Stimulated activated CD8-positive, alpha-beta memory T cell treated with anti-CD3 and anti-CD28 coated beads, Interleukin-2, amount 100 ng/mL, for 1 hour (primary cell): ENCODE results near the gene SPRYD4.
A peak's percentile ranks its signal among the peaks of the same experiment; 100 is the strongest.
"Not testable (repeated sequence)": the region's sequence is repeated elsewhere in the genome, so short reads cannot be mapped to it uniquely, and the experiment has no call there.

Source experiments
- DNase-seq, 2 donors: peaks; one replicate each; pipeline ENCODE4 v3.0.0-alpha.2; 2020; ENCODE audit warnings: low read depth in 2 of 2

SPRYD4 gene

DNA sequence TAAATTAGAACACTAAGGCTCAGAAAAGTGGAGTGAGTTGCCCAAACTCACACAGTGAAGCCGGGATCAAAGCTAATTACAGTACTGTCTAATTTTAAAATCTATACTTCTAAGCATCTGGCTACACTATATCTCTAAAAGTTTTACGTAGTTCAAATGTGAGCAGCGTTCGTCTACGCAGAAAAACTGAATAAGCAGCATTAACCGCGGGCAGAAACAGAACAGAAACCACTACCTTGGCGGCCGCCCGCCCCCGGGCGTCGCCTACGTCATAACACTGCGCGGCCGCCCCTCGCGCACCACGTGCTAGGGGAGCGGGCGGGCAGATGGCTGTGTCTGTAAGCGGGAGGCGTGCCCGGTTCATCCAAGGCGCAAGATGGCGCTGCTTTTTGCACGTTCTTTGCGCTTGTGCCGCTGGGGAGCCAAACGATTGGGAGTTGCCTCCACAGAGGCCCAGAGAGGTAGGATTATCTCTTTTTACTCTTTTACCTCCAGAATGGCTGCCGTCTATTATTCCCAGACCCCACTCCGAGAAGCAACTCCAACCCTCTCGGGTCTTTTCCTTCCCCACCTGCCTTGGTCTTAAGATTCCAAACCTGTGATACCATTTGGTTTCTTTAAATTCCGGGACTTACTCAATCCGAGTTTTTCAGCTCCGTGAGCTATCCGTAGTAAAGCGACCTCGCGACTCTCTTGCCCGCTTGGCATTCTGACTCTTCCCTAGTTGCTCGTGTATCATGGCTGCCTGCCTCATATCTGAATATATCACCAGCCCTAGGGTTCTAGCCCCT lies at the start of gene SPRYD4:
SPRYD4 (plus strand) TSS at position 363 of the 791 bp plus-strand sequence; CDS start at position 377, 14 bp downstream.
- DNase-seq, result peak; percentile 86 to 88

DNA sequence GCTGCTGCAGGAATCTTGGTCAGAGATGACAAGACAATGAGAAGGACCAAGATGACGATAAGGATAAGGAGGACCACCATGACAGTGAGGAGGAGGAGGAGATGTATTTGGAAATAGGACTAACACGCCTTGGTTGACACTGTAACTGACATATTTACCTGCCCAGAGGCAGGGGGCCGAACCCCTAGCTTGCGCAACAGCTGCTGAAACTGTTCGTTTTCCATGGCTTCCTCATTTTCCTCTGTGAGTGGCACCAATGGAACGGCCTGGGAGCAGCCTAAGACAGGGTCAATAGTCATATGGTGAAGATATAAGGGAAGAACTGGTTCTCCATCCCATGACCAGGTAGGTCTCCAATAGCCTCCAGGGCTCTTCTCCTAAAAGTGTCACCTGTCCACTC lies 48.0 kb upstream of the SPRYD4 start:
- no peak for DNase-seq

DNA sequence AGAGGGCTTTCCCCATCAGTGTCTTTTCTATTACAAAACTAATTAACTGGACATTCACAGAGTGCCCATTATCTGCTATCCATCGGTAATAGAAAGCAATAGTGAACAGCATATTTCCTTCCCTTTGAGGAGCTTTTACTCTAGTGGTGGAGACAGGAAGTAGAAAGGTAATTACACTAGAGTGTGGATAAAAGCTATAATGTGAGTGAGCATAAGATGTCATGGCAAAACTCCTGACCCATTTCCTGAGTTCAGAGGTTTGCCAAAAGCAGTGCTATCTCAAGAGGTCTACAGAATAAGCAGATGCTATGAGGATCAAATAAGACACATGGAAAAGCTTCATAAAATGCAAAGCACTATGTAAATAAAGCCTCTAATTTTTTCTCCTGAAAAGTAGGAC lies 43.2 kb upstream of the SPRYD4 start:
- DNase-seq, result no peak

DNA sequence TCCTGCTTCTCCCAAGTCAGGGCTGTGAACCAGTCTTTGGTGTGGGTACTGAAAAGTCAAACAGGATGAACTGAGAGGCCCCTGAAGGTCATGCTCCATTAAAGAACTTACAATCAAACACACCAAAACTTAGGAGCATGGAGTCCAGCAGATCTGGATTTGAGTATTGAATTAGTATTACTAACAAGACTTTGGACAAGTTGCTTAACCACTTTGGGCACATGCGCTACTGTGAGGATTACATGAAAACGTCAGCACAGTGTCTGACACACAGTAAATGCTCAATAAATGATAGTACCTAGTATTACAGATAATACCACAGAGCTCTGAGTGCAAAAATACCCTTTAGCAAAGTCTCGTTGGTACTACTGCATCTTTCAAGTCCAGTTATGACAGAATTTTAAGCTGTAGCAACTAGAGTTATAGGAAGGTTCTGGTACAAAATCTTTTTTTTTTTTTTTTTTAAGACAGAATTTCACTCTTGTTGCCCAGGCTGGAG lies 42.4 kb upstream of the SPRYD4 start:
- no peak for DNase-seq

DNA sequence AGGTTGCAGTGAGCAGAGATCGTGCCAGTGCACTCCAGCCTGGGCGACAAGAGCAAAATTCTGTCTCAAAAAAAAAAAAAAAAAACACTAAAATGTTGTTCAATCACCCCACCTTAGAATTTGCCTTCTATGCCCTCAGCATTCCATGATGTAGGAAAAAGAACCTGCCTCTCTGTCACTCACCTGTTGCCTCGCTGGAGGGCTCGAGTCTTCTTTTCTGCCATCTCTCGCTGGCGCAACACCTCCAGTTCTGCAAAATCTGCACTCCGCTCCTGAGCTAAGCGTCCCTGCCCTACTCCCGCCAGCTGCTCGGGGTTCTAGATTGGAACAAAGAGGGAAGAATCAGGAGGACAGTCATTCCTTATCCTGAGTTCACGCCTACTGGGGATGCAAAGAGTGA lies 37.1 kb upstream of the SPRYD4 start:
- no peak for DNase-seq

DNA sequence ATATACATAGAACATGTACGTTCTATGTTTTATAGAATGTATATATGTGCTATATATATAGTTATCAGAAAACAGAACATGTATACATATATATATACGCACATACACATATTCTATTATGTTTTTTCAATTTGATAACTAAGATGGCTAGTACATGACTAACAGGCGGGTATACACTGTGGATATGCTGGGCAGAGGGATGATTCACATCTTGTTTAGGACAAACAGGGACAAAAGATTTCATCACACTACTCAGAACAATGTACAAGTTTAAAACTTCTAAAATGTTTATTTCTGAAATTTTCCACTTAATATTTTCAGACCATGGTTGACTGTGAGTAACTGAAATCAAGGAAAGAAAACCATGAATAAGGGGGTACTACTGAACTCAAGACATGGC lies 36.5 kb upstream of the SPRYD4 start:
- no peak for DNase-seq

DNA sequence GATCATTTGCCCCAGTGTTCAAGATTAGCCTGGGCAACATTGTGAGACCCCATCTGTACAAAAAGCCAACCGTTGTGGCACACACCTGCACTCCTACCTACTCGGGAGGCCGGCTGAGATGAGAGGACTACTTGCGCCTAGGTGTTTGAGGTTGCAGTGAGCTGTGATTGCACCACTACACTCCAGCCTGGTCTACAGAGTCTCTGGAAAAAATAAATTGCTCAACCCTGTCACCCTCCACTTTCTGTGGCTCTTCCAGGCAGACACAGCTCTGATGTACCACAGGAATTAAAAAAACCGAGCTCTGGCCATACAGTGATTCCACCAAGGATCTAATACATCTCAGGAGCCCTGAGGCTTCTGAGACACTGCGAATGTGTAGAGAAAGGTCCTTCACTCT lies 33.5 kb upstream of the SPRYD4 start:
- no peak for DNase-seq

DNA sequence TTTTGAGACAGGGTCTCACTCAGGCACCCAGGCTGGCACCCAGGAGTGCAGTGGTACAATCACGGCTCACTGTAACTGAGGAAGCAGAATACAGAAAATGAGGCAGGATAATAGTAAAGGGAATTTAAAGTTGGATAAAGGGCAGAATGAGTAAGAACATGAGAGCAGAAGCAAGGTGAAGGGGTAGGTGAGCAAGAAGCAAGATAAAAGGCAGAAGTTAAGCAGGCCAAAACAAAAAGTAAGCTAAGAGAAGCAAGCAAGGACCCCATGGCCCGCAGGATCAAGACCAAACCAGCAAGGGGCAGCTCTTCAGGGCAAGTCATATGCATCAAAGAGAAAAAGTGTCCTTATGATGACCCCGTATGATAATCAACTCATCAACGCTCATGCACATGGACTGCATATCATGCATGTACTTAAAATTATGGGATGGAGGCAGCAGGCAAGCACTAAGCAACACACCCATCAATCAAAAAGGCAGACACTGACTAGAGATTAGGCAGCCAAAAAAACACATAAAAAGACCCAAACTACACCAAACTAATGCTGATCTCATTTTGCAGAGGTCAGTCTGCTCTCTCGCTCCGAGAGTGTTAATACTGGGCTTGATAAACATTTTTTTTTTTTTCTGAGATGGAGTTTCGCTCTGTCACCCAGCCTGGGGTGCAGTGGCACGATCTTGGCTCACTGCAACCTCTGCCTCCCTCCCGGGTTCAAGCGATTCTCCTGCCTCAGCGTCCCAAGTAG lies 30.8 kb upstream of the SPRYD4 start:
- no peak for DNase-seq

DNA sequence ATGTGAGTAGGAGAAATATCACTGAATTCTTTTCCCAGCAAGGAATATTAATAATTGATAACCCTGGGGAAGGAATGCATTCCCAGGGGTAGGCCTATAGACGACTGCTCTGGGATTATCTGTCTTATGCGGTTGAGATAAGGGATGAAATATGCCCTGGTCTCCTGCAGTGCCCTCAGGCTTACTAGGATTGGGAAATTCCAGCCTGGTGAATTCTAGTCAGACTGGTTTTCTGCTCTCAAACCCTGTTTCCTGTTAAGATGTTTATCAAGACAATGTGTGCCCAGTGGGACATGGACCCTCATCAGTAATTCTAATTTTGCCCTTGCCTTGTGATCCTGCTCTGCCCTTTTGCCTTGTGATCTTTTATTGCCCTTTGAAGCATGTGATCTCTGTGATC lies 25.2 kb upstream of the SPRYD4 start:
- DNase-seq, result not testable (repeated sequence)

DNA sequence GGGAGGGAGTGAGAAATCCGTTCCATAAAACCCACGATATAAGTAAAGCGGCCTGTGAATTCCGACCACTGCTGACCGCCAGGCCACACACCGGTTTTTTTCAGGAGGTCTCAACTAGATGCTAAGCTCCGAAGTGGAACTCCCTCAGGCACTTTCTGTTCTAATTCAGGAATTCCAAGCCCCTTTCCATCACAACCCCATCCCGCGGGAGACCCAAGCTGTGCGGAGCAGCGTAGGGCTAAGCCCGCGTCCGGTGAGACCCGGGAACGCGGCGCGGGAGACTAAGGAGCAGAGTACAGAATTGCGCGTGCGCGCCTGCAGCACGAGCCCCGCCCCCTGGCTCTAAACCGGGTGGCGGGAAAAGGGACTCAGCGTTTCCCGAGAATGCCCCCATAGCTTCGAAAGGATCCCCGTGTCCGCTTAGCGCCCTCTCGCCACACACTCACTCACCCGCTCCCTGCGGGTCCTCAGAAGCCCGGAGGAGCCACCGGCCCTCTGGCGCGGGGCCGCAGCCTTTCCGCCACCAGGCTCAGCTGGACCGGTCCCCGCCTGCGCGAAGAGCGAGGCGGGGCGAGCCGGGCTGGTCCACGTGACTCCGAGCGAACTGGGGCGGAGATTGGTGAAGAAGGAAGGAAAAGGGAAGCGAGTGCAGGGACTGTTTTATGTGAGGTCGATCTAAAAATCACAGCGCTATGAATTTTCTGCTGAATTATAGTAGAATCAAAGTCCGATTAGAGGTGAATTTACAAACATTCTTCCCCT lies 19.3 kb upstream of the SPRYD4 start, which contains the start of gene TIMELESS:
TIMELESS (minus strand) TSS at position 567 of the 762 bp plus-strand sequence. CDS start 15,256 bp downstream, outside the sequence.
- DNase-seq, result peak; percentile 65 to 74

DNA sequence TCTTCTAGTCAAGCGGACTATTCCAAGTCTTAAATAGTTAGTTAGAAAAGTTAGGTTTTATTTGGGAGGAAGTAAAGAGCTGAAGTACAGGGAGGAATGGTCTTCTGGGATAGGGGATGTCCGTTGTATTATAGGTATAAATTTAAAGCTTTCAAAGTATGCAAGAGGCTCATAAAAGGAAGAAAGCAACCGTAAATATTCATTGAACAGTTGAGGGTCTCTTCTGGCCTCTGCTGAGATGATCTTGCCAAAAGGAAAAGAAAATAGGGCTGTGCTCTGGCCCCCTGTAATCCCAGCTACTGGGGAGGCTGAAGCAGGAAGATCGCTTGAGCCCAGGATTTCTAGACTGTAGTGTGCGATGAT lies 18.8 kb upstream of the SPRYD4 start:
- no peak for DNase-seq

DNA sequence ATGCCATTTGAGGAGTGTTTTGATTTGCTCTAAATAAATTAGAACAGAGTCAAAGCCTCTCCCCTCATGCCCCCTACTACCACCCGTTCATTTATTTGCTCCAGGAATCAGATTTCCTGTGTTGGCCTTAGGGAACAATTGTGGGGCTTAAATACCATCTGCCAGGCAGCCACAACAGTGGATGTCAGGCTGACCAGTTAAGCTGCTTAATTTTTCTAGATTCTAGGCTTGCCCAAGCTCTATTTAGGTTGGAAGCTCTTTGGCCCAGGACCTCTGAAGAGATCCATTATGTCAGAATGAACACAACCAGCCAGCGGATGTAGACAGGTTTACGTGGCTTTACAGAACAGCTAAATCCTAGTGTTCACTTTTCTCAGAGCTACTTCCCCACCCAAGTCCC lies 18.1 kb upstream of the SPRYD4 start:
- no peak for DNase-seq

DNA sequence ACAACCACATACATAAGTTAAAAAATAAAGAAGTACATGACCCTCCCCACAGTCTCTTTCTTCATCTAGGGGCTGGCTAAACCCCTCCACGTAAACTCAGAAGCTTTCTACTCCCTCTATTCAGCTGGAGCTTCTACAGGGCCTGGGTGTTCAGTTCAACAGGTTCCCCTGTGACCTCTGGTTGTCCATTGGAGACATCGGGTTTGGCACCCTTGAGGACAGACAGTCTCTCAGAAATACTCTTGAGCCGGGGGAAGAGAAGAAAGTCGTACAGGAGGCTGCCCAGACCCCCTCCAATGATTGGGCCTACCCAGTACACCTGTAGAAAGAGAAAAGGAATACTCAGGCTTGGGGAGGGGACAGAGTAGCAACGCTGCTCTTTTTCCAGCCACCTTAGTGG lies 17.2 kb upstream of the SPRYD4 start:
- DNase-seq, result no peak

DNA sequence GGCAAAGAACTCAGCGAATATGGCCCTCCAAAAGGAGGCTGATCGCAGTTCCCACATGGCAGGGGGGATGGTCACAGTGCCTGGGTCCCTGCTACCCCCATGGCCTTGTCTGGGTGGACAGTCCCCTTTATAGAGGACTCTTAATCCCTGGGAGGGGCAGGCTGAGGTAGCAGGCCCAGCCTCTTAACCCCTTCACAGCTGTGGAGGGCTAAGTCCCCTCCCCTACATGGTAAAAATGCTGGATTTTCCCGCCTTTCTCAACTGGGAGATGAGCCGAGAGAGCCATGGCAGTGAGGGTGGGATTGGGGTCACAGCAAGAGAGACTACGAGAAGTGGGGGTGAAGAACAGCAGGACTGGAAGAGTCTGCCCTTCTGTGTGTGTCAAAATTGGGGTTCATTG lies 13.8 kb upstream of the SPRYD4 start, which contains the start of gene MIP:
MIP (minus strand) TSS at position 101 of the 400 bp plus-strand sequence; CDS start at position 57, 44 bp downstream.
- no peak for DNase-seq

DNA sequence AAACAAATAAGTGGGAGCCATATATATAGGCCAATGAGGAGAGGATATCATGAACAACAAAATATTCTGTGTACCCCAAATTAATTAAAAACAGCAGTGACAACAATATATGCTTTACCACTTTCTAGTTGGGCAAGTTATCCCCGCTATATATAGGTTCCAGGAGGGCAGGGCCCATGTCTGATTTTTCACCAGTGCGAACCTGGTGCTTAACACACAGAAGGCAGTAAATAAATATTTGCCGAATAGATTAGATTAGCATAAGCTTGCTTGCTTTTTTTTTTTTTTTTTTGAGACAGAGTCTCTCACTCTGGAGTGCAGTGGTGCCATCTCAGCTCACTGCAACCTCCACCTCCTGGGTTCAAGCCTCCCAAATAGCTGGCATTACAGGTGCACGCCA lies 10.6 kb upstream of the SPRYD4 start:
- DNase-seq, result no peak

DNA sequence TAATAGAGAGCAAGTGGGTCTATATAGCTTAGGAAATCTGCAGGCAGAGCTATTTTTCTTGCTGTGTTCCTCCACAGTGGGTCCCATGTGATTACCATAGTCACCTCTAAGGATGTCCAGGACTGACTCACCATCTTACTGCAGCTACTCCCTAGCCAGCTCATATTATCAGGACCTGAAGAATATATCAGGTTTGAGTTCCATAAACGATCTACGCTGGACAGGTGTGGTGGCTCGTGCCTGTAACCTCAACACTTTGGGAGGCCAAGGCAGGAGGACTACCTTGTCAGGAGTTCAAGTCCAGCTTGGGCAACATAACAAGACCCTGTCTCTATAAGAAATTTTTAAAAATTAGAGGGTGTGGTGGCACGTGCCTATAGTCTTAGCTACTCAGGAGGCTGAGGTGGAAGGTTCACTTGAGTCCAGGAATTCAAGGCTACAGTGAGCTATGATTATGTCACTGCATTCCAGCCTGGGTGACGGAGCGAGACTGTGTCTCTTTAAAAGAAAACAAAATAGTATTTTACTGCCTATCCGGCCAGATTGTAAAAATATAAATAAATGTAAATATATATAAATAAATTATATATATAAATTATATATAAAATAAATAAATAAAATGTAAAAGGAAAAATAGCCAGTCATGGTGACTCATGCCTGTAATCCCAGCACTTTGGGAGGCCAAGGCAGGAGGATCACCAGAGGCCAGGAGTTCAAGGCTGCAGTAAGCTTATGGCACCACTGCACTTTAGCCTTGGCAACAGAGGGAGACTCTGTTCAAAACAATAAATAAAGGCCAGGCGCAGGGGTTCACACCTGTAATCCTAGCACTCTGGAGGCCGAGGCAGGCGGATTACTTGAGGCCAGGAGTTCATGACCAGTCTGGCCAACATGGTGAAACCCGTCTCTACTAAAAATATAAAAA lies 6.9 kb upstream of the SPRYD4 start:
- DNase-seq, result no peak

DNA sequence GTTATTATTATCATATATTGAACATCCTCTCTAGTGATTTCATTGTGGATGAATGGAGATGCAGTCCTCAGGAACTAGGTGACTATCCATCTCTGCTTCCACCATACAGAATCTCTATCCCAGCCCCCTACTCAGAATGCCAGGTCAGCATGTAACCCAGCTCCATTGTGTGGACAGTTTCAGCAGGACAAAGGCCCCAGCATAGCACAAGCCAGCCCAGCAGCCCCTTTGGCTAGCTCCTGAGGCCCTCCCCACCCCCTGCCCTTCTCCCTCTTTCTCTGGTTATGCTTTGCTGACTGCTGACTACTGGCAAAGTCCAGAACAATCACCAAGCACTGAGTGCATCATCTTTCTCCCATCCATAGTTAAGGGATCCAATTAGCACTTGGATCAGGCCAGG lies 5.8 kb upstream of the SPRYD4 start:
- DNase-seq, result no peak

DNA sequence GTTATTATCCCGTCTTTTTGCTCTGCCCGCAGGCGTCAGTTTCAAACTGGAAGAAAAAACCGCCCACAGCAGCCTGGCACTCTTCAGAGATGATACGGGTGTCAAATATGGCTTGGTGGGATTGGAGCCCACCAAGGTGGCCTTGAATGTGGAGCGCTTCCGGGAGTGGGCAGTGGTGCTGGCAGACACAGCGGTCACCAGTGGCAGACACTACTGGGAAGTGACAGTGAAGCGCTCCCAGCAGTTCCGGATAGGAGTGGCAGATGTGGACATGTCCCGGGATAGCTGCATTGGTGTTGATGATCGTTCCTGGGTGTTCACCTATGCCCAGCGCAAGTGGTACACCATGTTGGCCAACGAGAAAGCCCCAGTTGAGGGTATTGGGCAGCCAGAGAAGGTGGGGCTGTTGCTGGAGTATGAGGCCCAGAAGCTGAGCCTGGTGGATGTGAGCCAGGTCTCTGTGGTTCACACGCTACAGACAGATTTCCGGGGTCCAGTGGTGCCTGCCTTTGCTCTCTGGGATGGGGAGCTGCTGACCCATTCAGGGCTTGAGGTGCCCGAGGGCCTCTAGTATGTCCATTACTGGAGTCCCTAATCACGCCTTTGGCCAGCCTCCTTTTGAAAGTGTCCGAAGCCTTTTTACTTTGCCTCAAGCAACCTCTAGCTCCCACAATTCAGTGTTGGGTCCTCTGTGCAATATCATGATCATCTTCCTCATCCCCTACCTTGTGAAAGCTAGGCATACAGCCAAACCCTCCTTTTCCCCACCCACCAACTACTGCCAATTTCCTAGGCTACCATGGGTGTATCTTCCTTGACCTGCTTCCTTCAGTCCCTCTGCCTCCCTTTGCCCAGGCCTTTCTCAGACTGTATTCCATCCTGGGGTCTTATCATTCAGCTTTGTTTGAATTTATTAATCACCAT lies 891 bp downstream of the SPRYD4 start:
- DNase-seq, result no peak

DNA sequence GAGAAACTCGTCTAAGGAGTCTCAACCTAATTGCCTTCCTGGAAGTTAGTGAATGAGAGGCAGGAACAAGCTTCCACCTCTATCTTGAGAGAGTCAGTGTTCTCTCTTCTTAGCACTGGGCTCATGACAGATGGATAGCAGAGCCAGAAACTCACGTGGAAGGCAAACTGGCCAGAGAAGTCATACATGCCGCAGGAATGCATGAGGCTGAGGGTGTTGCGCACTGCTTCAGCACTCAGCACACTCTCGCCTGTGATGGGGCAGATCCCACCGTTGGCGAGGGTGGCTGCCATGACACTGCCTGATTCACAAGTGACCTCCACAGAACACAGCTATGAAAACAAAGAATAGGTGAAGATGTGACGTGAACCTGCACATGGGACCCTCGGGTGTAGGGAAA lies 6.0 kb downstream of the SPRYD4 start:
- DNase-seq, result no peak

DNA sequence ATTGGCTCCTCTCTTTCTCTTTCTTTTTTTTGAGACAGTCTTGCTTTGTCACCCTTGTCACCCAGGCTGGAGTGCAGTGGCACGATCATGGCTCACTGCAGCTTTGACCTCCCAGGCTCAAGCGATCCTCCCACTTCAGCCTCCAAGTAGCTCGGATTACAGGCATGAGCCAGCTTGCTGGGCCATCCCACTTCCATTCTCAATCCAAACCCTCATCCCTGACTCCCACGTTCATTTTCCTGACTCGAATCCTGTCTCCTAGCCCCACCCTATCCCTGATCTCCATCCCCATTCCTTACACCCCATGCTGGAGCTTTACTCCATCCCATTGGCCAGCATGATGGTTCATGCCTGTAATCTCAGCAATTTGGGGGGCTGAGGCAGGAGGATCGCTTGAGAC lies 7.8 kb downstream of the SPRYD4 start:
- DNase-seq, result no peak
